Keratinocyte (primary cell): ENCODE measurements around the gene ASTN2.

Source experiments
- EZH2 ChIP-seq: IDR thresholded peaks from one replicate; pipeline ENCODE4 v1.6.1; 2012; ENCODE audit warnings: inconsistent platforms, mild to moderate bottlenecking, low read length, moderate library complexity
- TF ChIP-seq, protein P1 (sequence below), 3 experiments: IDR thresholded peaks in 1 of 3; conservative IDR thresholded peaks in 1 of 3; optimal IDR thresholded peaks in 1 of 3; 2 replicates in 2 of 3; 3 replicates in 1 of 3; pipeline versions ENCODE3 to v1.5.1; 2011; ENCODE audit warnings: low read length in 3 of 3, mild to moderate bottlenecking in 3 of 3, moderate library complexity in 2 of 3, control low read depth in 1 of 3, inconsistent platforms in 1 of 3; ENCODE audit not compliant: insufficient read depth in 2 of 3; ENCODE audit errors: extremely low read depth in 1 of 3

DNA sequence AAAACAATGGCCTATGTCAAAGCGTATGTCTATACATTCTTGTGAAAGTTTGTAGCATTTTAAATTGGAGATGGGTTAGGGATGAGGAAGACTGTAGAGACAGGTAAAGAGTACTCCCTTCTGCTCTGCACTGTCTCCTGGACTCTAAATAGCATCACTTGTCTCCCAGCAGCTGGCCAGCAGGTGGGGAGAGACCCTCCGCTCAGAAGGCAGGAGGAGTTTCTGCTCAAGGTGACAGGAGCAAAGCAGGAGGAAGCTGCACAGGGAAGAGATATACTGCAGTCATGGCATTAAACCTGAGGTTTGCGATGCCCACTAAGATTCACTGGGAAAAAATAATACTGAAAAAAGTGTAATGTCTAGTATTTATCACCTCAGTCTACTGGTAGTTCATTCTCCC is 10.7 kb upstream of the ASTN2 start:
- TF ChIP-seq, protein P1, sequence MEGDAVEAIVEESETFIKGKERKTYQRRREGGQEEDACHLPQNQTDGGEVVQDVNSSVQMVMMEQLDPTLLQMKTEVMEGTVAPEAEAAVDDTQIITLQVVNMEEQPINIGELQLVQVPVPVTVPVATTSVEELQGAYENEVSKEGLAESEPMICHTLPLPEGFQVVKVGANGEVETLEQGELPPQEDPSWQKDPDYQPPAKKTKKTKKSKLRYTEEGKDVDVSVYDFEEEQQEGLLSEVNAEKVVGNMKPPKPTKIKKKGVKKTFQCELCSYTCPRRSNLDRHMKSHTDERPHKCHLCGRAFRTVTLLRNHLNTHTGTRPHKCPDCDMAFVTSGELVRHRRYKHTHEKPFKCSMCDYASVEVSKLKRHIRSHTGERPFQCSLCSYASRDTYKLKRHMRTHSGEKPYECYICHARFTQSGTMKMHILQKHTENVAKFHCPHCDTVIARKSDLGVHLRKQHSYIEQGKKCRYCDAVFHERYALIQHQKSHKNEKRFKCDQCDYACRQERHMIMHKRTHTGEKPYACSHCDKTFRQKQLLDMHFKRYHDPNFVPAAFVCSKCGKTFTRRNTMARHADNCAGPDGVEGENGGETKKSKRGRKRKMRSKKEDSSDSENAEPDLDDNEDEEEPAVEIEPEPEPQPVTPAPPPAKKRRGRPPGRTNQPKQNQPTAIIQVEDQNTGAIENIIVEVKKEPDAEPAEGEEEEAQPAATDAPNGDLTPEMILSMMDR (optimal IDR thresholded peaks at IDR 0.05 in 1 of 3, IDR thresholded peaks at IDR 0.05 in 1 of 3, conservative IDR thresholded peaks at IDR 0.05 in 1 of 3; ENCODE audit: extremely low read depth in 1 of 3, insufficient read depth in 2 of 3, low read length in 3 of 3): no peak
- TF ChIP-seq EZH2: no peak
